Measurements from ENCODE around the gene MAK.

DNA sequence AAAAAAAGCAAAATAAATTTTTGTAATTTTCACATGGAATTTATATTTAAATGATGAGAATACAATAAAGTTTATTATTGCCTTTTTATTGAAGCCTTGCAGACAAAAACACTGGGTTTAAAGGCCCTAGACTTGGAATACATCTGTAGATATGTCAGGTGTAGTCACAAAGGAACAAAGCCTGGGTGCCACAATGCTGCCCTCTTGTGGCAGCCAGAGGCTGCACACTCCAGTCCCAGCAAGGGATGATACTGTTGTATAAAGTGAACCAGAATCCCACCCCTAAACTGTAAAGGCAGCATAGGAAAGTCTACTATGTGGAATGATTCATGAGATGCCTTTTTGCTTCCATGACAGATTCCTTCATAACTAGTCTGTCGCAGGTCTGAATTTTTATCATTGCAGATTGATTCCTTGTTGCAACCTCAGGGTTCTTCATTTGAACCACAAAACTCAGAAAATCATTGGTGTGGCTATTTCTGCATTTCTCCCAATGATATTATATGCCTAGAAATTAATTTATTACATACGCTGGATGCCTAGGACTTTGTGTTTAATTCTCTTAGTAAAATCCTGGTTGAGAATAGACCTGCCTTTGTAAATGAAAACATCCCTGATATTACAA, 37.0 kb downstream of the MAK start:
- TF ChIP-seq CTCF (IDR thresholded peaks at IDR 0.05; ENCODE audit: low read length) (peak; percentile 97), EZH2 (optimal IDR thresholded peaks at IDR 0.05; ENCODE audit: low read depth, low read length) (no peak), EZH2phosphoT487 (IDR thresholded peaks at IDR 0.05; ENCODE audit: low read length) (no peak)

Measured in MM.1S (cell line).